Neural cell (in vitro differentiated cells): ENCODE measurements around the gene AK2.

Experiments used
- EZH2 ChIP-seq: fragments of 200-600, 300-800 bp; shearing (Covaris generic), sonication (generic); IDR thresholded peaks from 2 replicates; pipeline ENCODE4 v1.6.1; 2014; ENCODE audit warnings: antibody characterized with exemption, low read length, borderline replicate concordance, mild to moderate bottlenecking; ENCODE audit not compliant: insufficient read depth, poor library complexity, severe bottlenecking
- MXI1 ChIP-seq: fragments of 450-650 bp; conservative IDR thresholded peaks from 2 replicates; pipeline ENCODE4 v1.6.1; 2014; ENCODE audit warnings: antibody characterized with exemption, mild to moderate bottlenecking; ENCODE audit not compliant: poor library complexity, severe bottlenecking
- POLR2AphosphoS5 ChIP-seq: IDR thresholded peaks from 2 replicates; pipeline ENCODE4 v1.6.1; 2012
- RAD21 ChIP-seq: fragments of 450-650 bp; conservative IDR thresholded peaks from 2 replicates; pipeline ENCODE4 v1.6.1; 2014; ENCODE audit warnings: antibody characterized with exemption, mild to moderate bottlenecking, moderate library complexity
- SMC3 ChIP-seq: fragments of 450-650 bp; conservative IDR thresholded peaks from 2 replicates; pipeline ENCODE4 v1.6.1; 2014; ENCODE audit warnings: antibody characterized with exemption, mild to moderate bottlenecking, moderate library complexity; ENCODE audit not compliant: poor library complexity
- TAF1 ChIP-seq: IDR thresholded peaks from 2 replicates; pipeline ENCODE4 v1.6.1; 2012; ENCODE audit warnings: low read depth
- TF ChIP-seq, protein P1 (sequence below): fragments of 450-650 bp; IDR thresholded peaks from 2 replicates; pipeline ENCODE4 v1.5.1; 2014; ENCODE audit warnings: antibody characterized with exemption, mild to moderate bottlenecking, moderate library complexity; ENCODE audit not compliant: poor library complexity, severe bottlenecking
- TF ChIP-seq, protein P2 (sequence below): IDR thresholded peaks from 2 replicates; pipeline ENCODE4 v1.6.1; 2012; ENCODE audit warnings: borderline replicate concordance

DNA sequence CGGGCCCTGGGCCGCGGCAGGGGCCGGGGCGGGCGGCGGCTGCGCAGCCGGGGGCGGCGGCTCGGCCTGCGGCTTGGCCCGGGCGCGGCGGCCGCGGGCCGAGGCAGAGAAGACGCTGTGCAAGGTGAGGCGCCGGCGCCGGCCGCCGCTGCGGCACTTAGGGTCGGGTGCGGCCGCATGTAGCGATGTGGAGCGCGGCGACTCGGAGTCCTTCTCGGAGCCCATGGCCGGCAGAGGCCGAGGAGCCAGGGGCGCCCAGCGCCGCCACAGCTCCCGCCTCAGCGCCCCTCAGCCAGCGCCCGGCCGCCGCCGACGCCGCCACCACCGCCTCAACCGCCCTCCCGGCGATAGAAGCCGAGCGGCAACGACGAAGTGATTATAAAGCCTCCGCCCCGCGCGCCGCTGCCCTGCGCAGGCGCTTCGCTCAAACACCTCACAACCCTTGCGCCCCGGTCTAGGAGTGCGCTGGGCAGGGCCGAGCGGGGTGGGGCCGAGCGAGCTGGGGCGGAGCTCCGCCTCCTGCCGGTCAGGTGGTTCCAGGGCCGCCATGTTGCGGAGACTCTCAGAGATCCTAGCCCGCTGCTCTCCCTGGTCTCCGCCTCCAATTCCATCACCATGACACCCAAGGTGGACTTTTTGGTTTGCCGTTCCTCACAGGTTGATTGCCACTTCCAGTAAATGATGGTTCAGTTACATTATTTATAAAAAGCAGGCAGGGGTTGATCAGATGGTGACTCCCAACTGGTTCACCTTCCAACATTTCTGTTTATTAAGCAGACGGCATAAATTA is 72.0 kb downstream of the AK2 start, which contains the start of gene RNF19B:
- TF ChIP-seq, protein P1, sequence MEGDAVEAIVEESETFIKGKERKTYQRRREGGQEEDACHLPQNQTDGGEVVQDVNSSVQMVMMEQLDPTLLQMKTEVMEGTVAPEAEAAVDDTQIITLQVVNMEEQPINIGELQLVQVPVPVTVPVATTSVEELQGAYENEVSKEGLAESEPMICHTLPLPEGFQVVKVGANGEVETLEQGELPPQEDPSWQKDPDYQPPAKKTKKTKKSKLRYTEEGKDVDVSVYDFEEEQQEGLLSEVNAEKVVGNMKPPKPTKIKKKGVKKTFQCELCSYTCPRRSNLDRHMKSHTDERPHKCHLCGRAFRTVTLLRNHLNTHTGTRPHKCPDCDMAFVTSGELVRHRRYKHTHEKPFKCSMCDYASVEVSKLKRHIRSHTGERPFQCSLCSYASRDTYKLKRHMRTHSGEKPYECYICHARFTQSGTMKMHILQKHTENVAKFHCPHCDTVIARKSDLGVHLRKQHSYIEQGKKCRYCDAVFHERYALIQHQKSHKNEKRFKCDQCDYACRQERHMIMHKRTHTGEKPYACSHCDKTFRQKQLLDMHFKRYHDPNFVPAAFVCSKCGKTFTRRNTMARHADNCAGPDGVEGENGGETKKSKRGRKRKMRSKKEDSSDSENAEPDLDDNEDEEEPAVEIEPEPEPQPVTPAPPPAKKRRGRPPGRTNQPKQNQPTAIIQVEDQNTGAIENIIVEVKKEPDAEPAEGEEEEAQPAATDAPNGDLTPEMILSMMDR, result no peak
- TF ChIP-seq RAD21, result peak; percentile 37
- TF ChIP-seq POLR2AphosphoS5, result peak; percentile 98
- TF ChIP-seq, protein P2, sequence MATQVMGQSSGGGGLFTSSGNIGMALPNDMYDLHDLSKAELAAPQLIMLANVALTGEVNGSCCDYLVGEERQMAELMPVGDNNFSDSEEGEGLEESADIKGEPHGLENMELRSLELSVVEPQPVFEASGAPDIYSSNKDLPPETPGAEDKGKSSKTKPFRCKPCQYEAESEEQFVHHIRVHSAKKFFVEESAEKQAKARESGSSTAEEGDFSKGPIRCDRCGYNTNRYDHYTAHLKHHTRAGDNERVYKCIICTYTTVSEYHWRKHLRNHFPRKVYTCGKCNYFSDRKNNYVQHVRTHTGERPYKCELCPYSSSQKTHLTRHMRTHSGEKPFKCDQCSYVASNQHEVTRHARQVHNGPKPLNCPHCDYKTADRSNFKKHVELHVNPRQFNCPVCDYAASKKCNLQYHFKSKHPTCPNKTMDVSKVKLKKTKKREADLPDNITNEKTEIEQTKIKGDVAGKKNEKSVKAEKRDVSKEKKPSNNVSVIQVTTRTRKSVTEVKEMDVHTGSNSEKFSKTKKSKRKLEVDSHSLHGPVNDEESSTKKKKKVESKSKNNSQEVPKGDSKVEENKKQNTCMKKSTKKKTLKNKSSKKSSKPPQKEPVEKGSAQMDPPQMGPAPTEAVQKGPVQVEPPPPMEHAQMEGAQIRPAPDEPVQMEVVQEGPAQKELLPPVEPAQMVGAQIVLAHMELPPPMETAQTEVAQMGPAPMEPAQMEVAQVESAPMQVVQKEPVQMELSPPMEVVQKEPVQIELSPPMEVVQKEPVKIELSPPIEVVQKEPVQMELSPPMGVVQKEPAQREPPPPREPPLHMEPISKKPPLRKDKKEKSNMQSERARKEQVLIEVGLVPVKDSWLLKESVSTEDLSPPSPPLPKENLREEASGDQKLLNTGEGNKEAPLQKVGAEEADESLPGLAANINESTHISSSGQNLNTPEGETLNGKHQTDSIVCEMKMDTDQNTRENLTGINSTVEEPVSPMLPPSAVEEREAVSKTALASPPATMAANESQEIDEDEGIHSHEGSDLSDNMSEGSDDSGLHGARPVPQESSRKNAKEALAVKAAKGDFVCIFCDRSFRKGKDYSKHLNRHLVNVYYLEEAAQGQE, result peak; percentile 49
- peak; percentile 29 for TF ChIP-seq SMC3
- TF ChIP-seq EZH2, result no peak
- TF ChIP-seq TAF1, result peak; percentile 75
- peak; percentile 64 for TF ChIP-seq MXI1
